ENCODE measurements around the gene VTCN1. TPM values are rescaled to one million over a fixed set of nuclear protein-coding genes. Genes with fewer than 3 reads are reported as not detected.
"Not testable (repeated sequence)": the region's sequence is repeated elsewhere in the genome, so short reads cannot be mapped to it uniquely, and the experiment has no call there.

VTCN1 gene
- total and polyA plus RNA-seq, 2 donors: 0.70 to 6.2 TPM

- Histone ChIP-seq H3K4me1 (ENCODE audit: insufficient read depth) (no peaks in the 10 kb centered on the region), H3K4me3 (ENCODE audit: low read depth, low read length) (no peak overlapping the region), H3K36me3 (ENCODE audit: insufficient read depth) (no peaks in the 10 kb centered on the region), H3K27ac (ENCODE audit: low read depth) (no peak overlapping the region)
- DNase-seq (ENCODE audit: extremely low spot score): no peak
Observed at GRCh38 chr1:117105722-117106121, 105.0 kb downstream of the VTCN1 start.

DNA sequence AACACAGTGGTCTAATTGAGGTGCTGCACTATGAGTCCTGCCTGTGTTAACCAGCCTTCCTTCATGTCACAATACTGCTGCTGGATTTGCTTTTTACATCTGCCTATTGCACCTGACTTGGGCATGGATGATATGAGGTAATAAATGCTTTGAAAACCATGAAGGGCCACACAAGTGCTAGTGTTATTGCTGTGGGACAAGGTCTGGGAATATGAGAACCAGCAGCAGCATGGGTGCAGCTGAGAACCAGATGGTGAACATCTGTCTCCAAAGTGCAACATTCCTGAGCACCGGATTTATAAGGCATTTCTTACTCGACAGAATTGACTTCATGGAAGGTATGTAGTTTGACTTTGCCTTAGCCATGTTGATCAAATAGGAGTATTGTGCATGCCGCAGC is 105.7 kb downstream of the VTCN1 start:
- Histone ChIP-seq H3K4me3 (ENCODE audit: low read depth, low read length) (no peak overlapping the region), H3K4me1 (ENCODE audit: insufficient read depth) (no peaks in the 10 kb centered on the region), H3K36me3 (ENCODE audit: insufficient read depth) (no peaks in the 10 kb centered on the region), H3K27ac (ENCODE audit: low read depth) (no peak overlapping the region)
- WGBS: 53% methylated on average over 3 of the region's 3 CpGs
- DNase-seq (ENCODE audit: extremely low spot score): no peak

- H3K36me3 ChIP-seq (ENCODE audit: insufficient read depth); H3K4me1 ChIP-seq (ENCODE audit: insufficient read depth); H3K27ac ChIP-seq (ENCODE audit: low read depth); DNase-seq (ENCODE audit: extremely low spot score); H3K4me3 ChIP-seq (ENCODE audit: low read depth, low read length): not testable (repeated sequence)
- 94% methylated on average over 3 of the region's 3 CpGs for WGBS
Observed at GRCh38 chr1:117101858-117102257, 108.9 kb downstream of the VTCN1 start.

GRCh38 chr1:117101334-117101733 is 109.4 kb downstream of the VTCN1 start:
- H3K4me1 ChIP-seq (ENCODE audit: insufficient read depth): peaks cover 3% of the 10 kb centered on the region
- no peaks in the 10 kb centered on the region for H3K36me3 ChIP-seq (ENCODE audit: insufficient read depth)
- WGBS: 100% methylated on average over 1 of the region's 1 CpG
- DNase-seq (ENCODE audit: extremely low spot score): no peak
- H3K4me3 ChIP-seq (ENCODE audit: low read depth, low read length): no peak overlapping the region
- no peak overlapping the region for H3K27ac ChIP-seq (ENCODE audit: low read depth)

GRCh38 chr1:117098287-117098890 is 112.3 kb downstream of the VTCN1 start:
- H3K27ac ChIP-seq (ENCODE audit: low read depth): no peak overlapping the region
- peaks cover 3% of the 10 kb centered on the region for H3K4me1 ChIP-seq (ENCODE audit: insufficient read depth)
- H3K36me3 ChIP-seq (ENCODE audit: insufficient read depth): no peaks in the 10 kb centered on the region
- no peak for DNase-seq (ENCODE audit: extremely low spot score)
- no peak overlapping the region for H3K4me3 ChIP-seq (ENCODE audit: low read depth, low read length)
- 91% methylated on average over 4 of the region's 4 CpGs for WGBS

DNA sequence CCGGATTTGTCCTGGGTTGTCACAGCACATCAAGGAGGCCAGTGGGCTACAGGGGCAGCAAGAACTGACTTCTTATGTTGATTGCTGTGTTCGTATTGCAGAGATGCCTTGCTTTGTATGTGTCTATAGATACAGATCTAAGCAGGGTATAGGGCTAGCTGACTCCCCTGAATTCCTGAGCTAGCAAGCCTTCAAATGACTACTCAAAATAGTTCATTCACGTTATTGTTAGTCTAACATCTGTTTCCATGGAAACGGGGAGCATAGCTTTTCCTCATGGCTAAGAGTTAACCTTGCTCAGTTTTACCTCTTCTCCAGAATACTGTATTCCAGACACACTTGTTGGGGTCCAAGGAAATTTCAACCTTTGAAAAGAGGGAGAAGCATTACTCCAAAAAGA is 113.3 kb downstream of the VTCN1 start:
- 73% methylated on average over 4 of the region's 4 CpGs for WGBS
- DNase-seq (ENCODE audit: extremely low spot score): no peak
- no peak overlapping the region for H3K4me3 ChIP-seq (ENCODE audit: low read depth, low read length)
- no peak overlapping the region for H3K27ac ChIP-seq (ENCODE audit: low read depth)
- H3K36me3 ChIP-seq (ENCODE audit: insufficient read depth): no peaks in the 10 kb centered on the region
- H3K4me1 ChIP-seq (ENCODE audit: insufficient read depth): peaks cover 3% of the 10 kb centered on the region

GRCh38 chr1:117096951-117097408 is 113.7 kb downstream of the VTCN1 start:
- H3K27ac ChIP-seq (ENCODE audit: low read depth): no peak overlapping the region
- no peaks in the 10 kb centered on the region for H3K36me3 ChIP-seq (ENCODE audit: insufficient read depth)
- WGBS: 91% methylated on average over 3 of the region's 3 CpGs
- DNase-seq (ENCODE audit: extremely low spot score): no peak
- no peak overlapping the region for H3K4me3 ChIP-seq (ENCODE audit: low read depth, low read length)
- peaks cover 3% of the 10 kb centered on the region for H3K4me1 ChIP-seq (ENCODE audit: insufficient read depth)

GRCh38 chr1:117094841-117095604 is 115.7 kb downstream of the VTCN1 start:
- 85% methylated on average over 7 of the region's 7 CpGs for WGBS
- H3K4me1 ChIP-seq (ENCODE audit: insufficient read depth): peaks cover 3% of the 10 kb centered on the region

GRCh38 chr1:117093870-117094621 is 116.7 kb downstream of the VTCN1 start:
- peaks cover 2% of the 10 kb centered on the region for H3K36me3 ChIP-seq (ENCODE audit: insufficient read depth)
- no peak overlapping the region for H3K4me3 ChIP-seq (ENCODE audit: low read depth, low read length)
- no peak for DNase-seq (ENCODE audit: extremely low spot score)
- WGBS: 83% methylated on average over 6 of the region's 6 CpGs
- H3K27ac ChIP-seq (ENCODE audit: low read depth): peak overlapping the region; percentile 28
- H3K4me1 ChIP-seq (ENCODE audit: insufficient read depth): peaks cover 3% of the 10 kb centered on the region

More at GRCh38 chr1:117094841-117095604, 115.7 kb downstream of the VTCN1 start:
- no peak overlapping the region for H3K4me3 ChIP-seq (ENCODE audit: low read depth, low read length)
- DNase-seq (ENCODE audit: extremely low spot score): no peak
- peaks cover 2% of the 10 kb centered on the region for H3K36me3 ChIP-seq (ENCODE audit: insufficient read depth)
- no peak overlapping the region for H3K27ac ChIP-seq (ENCODE audit: low read depth)

Small RNA genes lying within 50 kb of the gene (small RNA-seq; reads per million reads assigned to genes)
- gene MIR942 (1.1 reads per million, percentile 77 among the genes with 10 or more reads in this experiment), gene RF00017 (not detected)

Other genes with a start within 250 kb of the VTCN1 start
- gene CD101, start 209.2 kb downstream of the VTCN1 start, total RNA-seq: 1.0 TPM
- 1.3 TPM for gene CD101, start 209.2 kb downstream of the VTCN1 start, polyA plus RNA-seq
- gene TTF2, start 150.6 kb downstream of the VTCN1 start, total RNA-seq: 12.2 TPM
- 5.1 TPM for gene TTF2, start 150.6 kb downstream of the VTCN1 start, polyA plus RNA-seq
- 7.8 TPM for gene TRIM45, start 89.2 kb downstream of the VTCN1 start, total RNA-seq
- gene TRIM45, start 89.2 kb downstream of the VTCN1 start, polyA plus RNA-seq: 5.7 TPM
- gene MAN1A2, start 156.5 kb upstream of the VTCN1 start, total RNA-seq: 85.8 TPM
- 20.1 TPM for gene MAN1A2, start 156.5 kb upstream of the VTCN1 start, polyA plus RNA-seq

All from urinary bladder (tissue), 4 donors.